ENCODE measurements around the gene RNF150. TPM values are rescaled to one million over a fixed set of nuclear protein-coding genes. Genes with fewer than 3 reads are reported as not detected.

RNF150 gene
- polyA plus RNA-seq, 3 donors = 0.21 TPM; not detected in 2

DNA sequence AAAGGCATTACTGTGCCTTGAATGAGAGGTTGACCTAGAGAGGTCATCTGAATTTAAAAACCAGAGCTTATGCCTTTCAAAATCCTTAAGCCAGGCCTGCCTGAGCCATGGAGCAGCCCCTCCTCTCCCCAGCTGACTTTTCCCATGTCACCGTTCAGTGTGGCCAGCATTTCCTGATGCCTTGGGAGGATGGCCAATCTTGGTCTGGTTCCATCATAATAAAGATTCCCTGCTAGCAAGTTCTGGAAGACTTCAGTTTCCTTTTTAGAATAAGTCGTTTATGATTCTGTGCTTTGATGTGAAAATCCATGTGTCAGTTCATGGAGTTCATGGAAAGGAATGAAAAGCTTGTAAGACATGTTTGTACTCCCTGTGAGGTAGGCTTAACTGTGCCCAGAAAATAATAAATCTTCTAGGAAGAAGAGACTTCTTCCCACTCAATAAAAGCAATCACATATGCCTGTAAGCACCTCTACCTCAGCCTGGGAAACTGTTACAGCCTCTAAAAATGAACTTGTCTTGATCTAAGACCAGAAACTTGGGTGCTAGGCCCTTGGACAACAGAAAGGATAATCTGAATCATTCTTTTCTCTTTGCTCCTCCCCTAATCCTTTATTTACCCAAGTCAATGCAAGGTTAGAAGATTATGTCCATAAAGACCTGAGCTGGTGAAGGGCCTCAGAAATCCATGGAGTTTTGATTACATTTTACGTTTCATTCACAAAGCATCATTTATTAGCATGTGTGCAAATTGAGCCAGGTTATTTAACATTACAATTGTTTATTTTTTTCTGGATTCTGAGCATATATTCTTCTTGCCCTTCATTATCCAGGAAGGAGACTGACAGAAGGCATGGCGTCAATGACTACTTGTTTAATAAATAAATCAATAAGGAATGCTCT, 293.1 kb downstream of the RNF150 start:
- Histone ChIP-seq H3K36me3 (replicated peaks in 1 of 2; ENCODE audit: control insufficient read depth in 1 of 2, insufficient read depth in 2 of 2, low read length in 2 of 2) (no peaks in the 10 kb centered on the region), H3K4me2 (replicated peaks; ENCODE audit: extremely low read depth, low read length, poor library complexity, severe bottlenecking) (no peak overlapping the region), H3K4me3 (replicated peaks in 1 of 3; ENCODE audit: low read depth in 2 of 3, low read length in 3 of 3) (no peak overlapping the region), H3K9ac (ENCODE audit: insufficient read depth, low read length, poor library complexity, severe bottlenecking) (no peak overlapping the region), H4K20me1 (ENCODE audit: insufficient read depth, low read length) (no peaks in the 10 kb centered on the region), H3K27me3 (ENCODE audit: control insufficient read depth in 2 of 2, insufficient read depth in 2 of 2, low read length in 2 of 2) (no peaks in the 10 kb centered on the region), H3K4me1 (ENCODE audit: control insufficient read depth in 1 of 2, insufficient read depth in 2 of 2, low read length in 2 of 2) (peaks cover 14 to 19% of the 10 kb centered on the region in 2 donors), H3K79me2 (ENCODE audit: insufficient read depth, low read length) (no peaks in the 10 kb centered on the region), H3K27ac (ENCODE audit: low read depth in 1 of 2, low read length in 2 of 2) (no peak overlapping the region), H3K9me3 (replicated peaks in 1 of 2; ENCODE audit: control insufficient read depth in 1 of 2, insufficient read depth in 1 of 2, low read length in 2 of 2) (no peaks in the 10 kb centered on the region), H2AFZ (ENCODE audit: insufficient read depth, low read depth, low read length, poor library complexity, severe bottlenecking) (no peak overlapping the region)
- 50% methylated on average over 1 of the region's 4 CpGs for WGBS (ENCODE audit: insufficient coverage)
- H3K36me3 Mint-ChIP-seq = peaks cover 0 to 3% of the 10 kb centered on the region in 2 donors
- DNase-seq = no peak
- TF ChIP-seq, protein P1, sequence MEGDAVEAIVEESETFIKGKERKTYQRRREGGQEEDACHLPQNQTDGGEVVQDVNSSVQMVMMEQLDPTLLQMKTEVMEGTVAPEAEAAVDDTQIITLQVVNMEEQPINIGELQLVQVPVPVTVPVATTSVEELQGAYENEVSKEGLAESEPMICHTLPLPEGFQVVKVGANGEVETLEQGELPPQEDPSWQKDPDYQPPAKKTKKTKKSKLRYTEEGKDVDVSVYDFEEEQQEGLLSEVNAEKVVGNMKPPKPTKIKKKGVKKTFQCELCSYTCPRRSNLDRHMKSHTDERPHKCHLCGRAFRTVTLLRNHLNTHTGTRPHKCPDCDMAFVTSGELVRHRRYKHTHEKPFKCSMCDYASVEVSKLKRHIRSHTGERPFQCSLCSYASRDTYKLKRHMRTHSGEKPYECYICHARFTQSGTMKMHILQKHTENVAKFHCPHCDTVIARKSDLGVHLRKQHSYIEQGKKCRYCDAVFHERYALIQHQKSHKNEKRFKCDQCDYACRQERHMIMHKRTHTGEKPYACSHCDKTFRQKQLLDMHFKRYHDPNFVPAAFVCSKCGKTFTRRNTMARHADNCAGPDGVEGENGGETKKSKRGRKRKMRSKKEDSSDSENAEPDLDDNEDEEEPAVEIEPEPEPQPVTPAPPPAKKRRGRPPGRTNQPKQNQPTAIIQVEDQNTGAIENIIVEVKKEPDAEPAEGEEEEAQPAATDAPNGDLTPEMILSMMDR (IDR thresholded peaks at IDR 0.05) = no peak
- peaks cover 16% of the 10 kb centered on the region for H3K4me1 Mint-ChIP-seq
- intact Hi-C loops (cut with micrococcal nuclease) = no loop called here
- peaks cover 0 to 5% (median 4%) of the 10 kb centered on the region in 3 donors for H3K27me3 Mint-ChIP-seq (ENCODE audit: low read depth in 3 of 3)
- no peak overlapping the region for H3K27ac Mint-ChIP-seq
- no peak overlapping the region for H3K4me3 Mint-ChIP-seq
- peaks cover 0 to 3% (median 0%) of the 10 kb centered on the region in 7 donors for H3K9me3 Mint-ChIP-seq

DNA sequence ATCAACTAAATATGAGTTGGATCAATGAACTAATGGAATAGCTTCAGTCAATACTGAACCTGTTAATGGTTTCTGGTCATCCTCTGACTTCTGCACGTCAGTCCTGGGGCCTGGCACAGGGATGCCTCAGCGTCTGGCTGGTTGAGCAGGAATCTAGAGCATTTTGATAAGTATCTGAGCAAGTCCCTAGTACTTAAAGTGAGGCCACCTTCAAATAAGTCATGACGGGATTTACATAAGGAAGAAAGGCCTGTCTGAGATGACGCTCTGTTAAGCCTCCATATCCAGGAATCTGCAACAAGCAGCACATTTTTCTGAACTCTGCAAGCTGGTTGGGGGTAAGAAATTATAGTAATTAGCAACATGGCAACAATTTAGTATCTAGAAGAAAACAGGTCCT, 293.9 kb downstream of the RNF150 start:
- H2AFZ ChIP-seq (ENCODE audit: insufficient read depth, low read depth, low read length, poor library complexity, severe bottlenecking) = no peak overlapping the region
- H3K4me1 ChIP-seq (ENCODE audit: control insufficient read depth in 1 of 2, insufficient read depth in 2 of 2, low read length in 2 of 2) = peaks cover 18 to 24% of the 10 kb centered on the region in 2 donors
- no peak overlapping the region for H3K9ac ChIP-seq (ENCODE audit: insufficient read depth, low read length, poor library complexity, severe bottlenecking)
- H3K9me3 Mint-ChIP-seq = peaks cover 0 to 3% (median 0%) of the 10 kb centered on the region in 7 donors
- no peak overlapping the region for H3K27ac Mint-ChIP-seq
- no peaks in the 10 kb centered on the region for H3K79me2 ChIP-seq (ENCODE audit: insufficient read depth, low read length)
- H3K27me3 ChIP-seq (ENCODE audit: control insufficient read depth in 2 of 2, insufficient read depth in 2 of 2, low read length in 2 of 2) = no peaks in the 10 kb centered on the region
- no peaks in the 10 kb centered on the region for H3K9me3 ChIP-seq (replicated peaks in 1 of 2; ENCODE audit: control insufficient read depth in 1 of 2, insufficient read depth in 1 of 2, low read length in 2 of 2)
- peaks cover 18% of the 10 kb centered on the region for H3K4me1 Mint-ChIP-seq
- intact Hi-C loops (cut with micrococcal nuclease) = no loop called here
- peaks cover 0 to 3% of the 10 kb centered on the region in 2 donors for H3K36me3 Mint-ChIP-seq
- no peak overlapping the region for H3K4me3 ChIP-seq (replicated peaks in 1 of 3; ENCODE audit: low read depth in 2 of 3, low read length in 3 of 3)
- TF ChIP-seq, protein P1 (IDR thresholded peaks at IDR 0.05) = no peak
- no peak overlapping the region for H3K4me3 Mint-ChIP-seq
- H3K27ac ChIP-seq (ENCODE audit: low read depth in 1 of 2, low read length in 2 of 2) = no peak overlapping the region
- no peaks in the 10 kb centered on the region for H3K36me3 ChIP-seq (replicated peaks in 1 of 2; ENCODE audit: control insufficient read depth in 1 of 2, insufficient read depth in 2 of 2, low read length in 2 of 2)
- H3K27me3 Mint-ChIP-seq (ENCODE audit: low read depth in 3 of 3) = peaks cover 0 to 5% (median 4%) of the 10 kb centered on the region in 3 donors
- no peak for DNase-seq
- WGBS (ENCODE audit: insufficient coverage) = 92% methylated on average over 2 of the region's 4 CpGs
- no peak overlapping the region for H3K4me2 ChIP-seq (replicated peaks; ENCODE audit: extremely low read depth, low read length, poor library complexity, severe bottlenecking)
- H4K20me1 ChIP-seq (ENCODE audit: insufficient read depth, low read length) = no peaks in the 10 kb centered on the region

Measured in CD14-positive monocyte (primary cell).